HG02943 (cell line): ENCODE data around the gene INTS1.

Experiments used
- ATAC-seq: cut with Tn5 transposase; IDR thresholded peaks from one replicate; pipeline ENCODE4 v1.9.1; 2021; ENCODE audit warnings: mild to moderate bottlenecking, low read depth, moderate library complexity; ENCODE audit not compliant: unreplicated experiment

The INTS1 gene

GRCh38 chr7:1503816-1504775 is at the start of gene INTS1:
Gene INTS1 (minus strand): TSS chr7:1504389. CDS start chr7:1503960, 429 bp downstream.
- ATAC-seq: peak; percentile 65

GRCh38 chr7:1553512-1554210 is 49.5 kb upstream of the INTS1 start:
- no peak for ATAC-seq

GRCh38 chr7:1552200-1552599 is 48.0 kb upstream of the INTS1 start:
- ATAC-seq: no peak

- no peak for ATAC-seq
Observed at GRCh38 chr7:1550846-1551155, 46.6 kb upstream of the INTS1 start.

GRCh38 chr7:1550005-1550845 is 46.0 kb upstream of the INTS1 start:
- ATAC-seq: no peak

GRCh38 chr7:1549357-1550004 is 45.3 kb upstream of the INTS1 start:
- ATAC-seq: no peak

- ATAC-seq: no peak
Observed at GRCh38 chr7:1548944-1549343, 44.8 kb upstream of the INTS1 start.

GRCh38 chr7:1548438-1548831 is 44.2 kb upstream of the INTS1 start:
- ATAC-seq: no peak

GRCh38 chr7:1547777-1548437 is 43.7 kb upstream of the INTS1 start:
- ATAC-seq: no peak

- ATAC-seq: no peak
Observed at GRCh38 chr7:1546909-1547776, 43.0 kb upstream of the INTS1 start.

- ATAC-seq: no peak
Observed at GRCh38 chr7:1546274-1546908, 42.2 kb upstream of the INTS1 start.

- ATAC-seq: no peak
Observed at GRCh38 chr7:1545417-1546246, 41.4 kb upstream of the INTS1 start.

GRCh38 chr7:1544896-1545416 is 40.8 kb upstream of the INTS1 start:
- ATAC-seq: no peak

- ATAC-seq: no peak
Observed at GRCh38 chr7:1544178-1544895, 40.1 kb upstream of the INTS1 start.

GRCh38 chr7:1543826-1544177 is 39.6 kb upstream of the INTS1 start:
- no peak for ATAC-seq

- ATAC-seq: no peak
Observed at GRCh38 chr7:1542841-1543747, 38.9 kb upstream of the INTS1 start.
